ENCODE data around the gene C21orf91. TPM values are rescaled to one million over a fixed set of nuclear protein-coding genes. Genes with fewer than 3 reads are reported as not detected.

The C21orf91 gene
- total RNA-seq, 2 experiments from 2014 or later: 32.5 to 32.6 TPM

- CTCF ChIA-PET: interaction anchor here (0.9 kb wide), 1 partner anchor 49 kb away, joined by 3 read pairs; no protein-coding TSS in a partner anchor
- H3K27ac Mint-ChIP-seq: no peak overlapping the region
- POLR2A ChIA-PET: interaction anchor here (1.1 kb wide), 1 partner anchor 10 kb away, joined by 3 read pairs; no protein-coding TSS in a partner anchor
- H3K4me3 Mint-ChIP-seq: no peak overlapping the region
- no peaks in the 10 kb centered on the region for H3K4me1 Mint-ChIP-seq (ENCODE audit: low read depth)
- H3K9me3 Mint-ChIP-seq: peaks cover 14% of the 10 kb centered on the region
- no peaks in the 10 kb centered on the region for H3K27me3 Mint-ChIP-seq
- intact Hi-C loops (cut with micrococcal nuclease): no loop called here
- peaks cover 6% of the 10 kb centered on the region for H3K36me3 Mint-ChIP-seq (ENCODE audit: low read depth)
- ATAC-seq (no peak), DNase-seq (no peak)
- TF ChIP-seq CTCF (IDR thresholded peaks at IDR 0.05): no peak
Measured at GRCh38 chr21:17768840-17769446, 50.2 kb downstream of the C21orf91 start.

GRCh38 chr21:17765207-17765606 lies 53.9 kb downstream of the C21orf91 start:
- DNase-seq: no peak
- ChIA-PET CTCF (no interaction called here), POLR2A (no interaction called here)

GRCh38 chr21:17763288-17764037 lies 55.7 kb downstream of the C21orf91 start:
- Mint-ChIP-seq H3K36me3 (ENCODE audit: low read depth) (no peaks in the 10 kb centered on the region), H3K27ac (no peak overlapping the region), H3K4me1 (ENCODE audit: low read depth) (no peaks in the 10 kb centered on the region), H3K9me3 (no peaks in the 10 kb centered on the region), H3K27me3 (no peaks in the 10 kb centered on the region), H3K4me3 (no peak overlapping the region)
- POLR2A ChIA-PET: interaction anchor here (0.6 kb wide), 1 partner anchor 64 kb away, joined by 3 read pairs; no protein-coding TSS in a partner anchor
- no peak for ATAC-seq
- TF ChIP-seq CTCF (IDR thresholded peaks at IDR 0.05): no peak
- intact Hi-C loops (cut with micrococcal nuclease): no loop called here
- no peak for DNase-seq
- CTCF ChIA-PET: interaction anchor here (1.0 kb wide), 1 partner anchor 11 kb away, joined by 3 read pairs; no protein-coding TSS in a partner anchor

More at GRCh38 chr21:17765207-17765606, 53.9 kb downstream of the C21orf91 start:
- Mint-ChIP-seq H3K4me3 (no peak overlapping the region), H3K9me3 (no peaks in the 10 kb centered on the region), H3K27ac (no peak overlapping the region), H3K36me3 (ENCODE audit: low read depth) (no peaks in the 10 kb centered on the region), H3K27me3 (no peaks in the 10 kb centered on the region), H3K4me1 (ENCODE audit: low read depth) (no peaks in the 10 kb centered on the region)
- no peak for ATAC-seq
- TF ChIP-seq CTCF (IDR thresholded peaks at IDR 0.05): no peak
- intact Hi-C loops (cut with micrococcal nuclease): no loop called here

- DNase-seq (no peak), ATAC-seq (no peak)
- TF ChIP-seq CTCF (IDR thresholded peaks at IDR 0.05): no peak
- Mint-ChIP-seq H3K27ac (no peak overlapping the region), H3K4me3 (no peak overlapping the region), H3K36me3 (ENCODE audit: low read depth) (no peaks in the 10 kb centered on the region), H3K27me3 (no peaks in the 10 kb centered on the region), H3K9me3 (no peaks in the 10 kb centered on the region), H3K4me1 (ENCODE audit: low read depth) (no peaks in the 10 kb centered on the region)
- CTCF ChIA-PET: interaction anchor here (1.4 kb wide), 1 partner anchor 165 kb away, joined by 3 read pairs; no protein-coding TSS in a partner anchor
- intact Hi-C loops (cut with micrococcal nuclease): no loop called here
- POLR2A ChIA-PET: interaction anchor here (0.7 kb wide), 1 partner anchor 10 kb away, joined by 3 read pairs; no protein-coding TSS in a partner anchor
Measured at GRCh38 chr21:17759511-17760178, 59.5 kb downstream of the C21orf91 start.
